Measurements from ENCODE around the gene CCND1. TPM values are rescaled to one million over a fixed set of nuclear protein-coding genes. Genes with fewer than 3 reads are reported as not detected.

Gene CCND1
- total RNA-seq, 1 experiment from 2014 or later: 803 TPM

GRCh38 chr11:69664901-69665300, 23.9 kb downstream of the CCND1 start:
- no peak for DNase-seq (ENCODE audit: low read depth)

DNA sequence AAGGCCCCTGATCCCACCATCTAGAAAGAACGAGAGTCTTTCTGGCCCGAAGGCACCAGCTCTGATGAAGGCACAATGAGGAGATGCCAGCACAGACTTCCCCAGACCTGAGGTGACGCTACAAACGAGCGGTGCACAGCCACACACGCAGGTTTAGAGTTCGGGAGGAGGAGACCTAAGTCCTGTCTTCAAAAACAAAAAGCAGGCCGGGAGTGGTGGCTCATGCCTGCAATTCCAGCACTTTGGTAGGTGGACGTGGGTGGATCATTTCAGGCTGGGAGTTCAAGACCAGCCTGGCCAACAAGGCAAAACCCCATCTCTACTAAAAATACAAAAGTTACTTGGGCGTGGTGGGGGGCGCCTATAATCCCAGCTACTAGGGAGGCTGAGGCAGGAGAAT, 24.7 kb downstream of the CCND1 start:
- DNase-seq (ENCODE audit: low read depth): no peak

GRCh38 chr11:69666261-69666660, 25.3 kb downstream of the CCND1 start:
- no peak for DNase-seq (ENCODE audit: low read depth)

GRCh38 chr11:69666752-69667536, 26.0 kb downstream of the CCND1 start:
- DNase-seq (ENCODE audit: low read depth): no peak

DNA sequence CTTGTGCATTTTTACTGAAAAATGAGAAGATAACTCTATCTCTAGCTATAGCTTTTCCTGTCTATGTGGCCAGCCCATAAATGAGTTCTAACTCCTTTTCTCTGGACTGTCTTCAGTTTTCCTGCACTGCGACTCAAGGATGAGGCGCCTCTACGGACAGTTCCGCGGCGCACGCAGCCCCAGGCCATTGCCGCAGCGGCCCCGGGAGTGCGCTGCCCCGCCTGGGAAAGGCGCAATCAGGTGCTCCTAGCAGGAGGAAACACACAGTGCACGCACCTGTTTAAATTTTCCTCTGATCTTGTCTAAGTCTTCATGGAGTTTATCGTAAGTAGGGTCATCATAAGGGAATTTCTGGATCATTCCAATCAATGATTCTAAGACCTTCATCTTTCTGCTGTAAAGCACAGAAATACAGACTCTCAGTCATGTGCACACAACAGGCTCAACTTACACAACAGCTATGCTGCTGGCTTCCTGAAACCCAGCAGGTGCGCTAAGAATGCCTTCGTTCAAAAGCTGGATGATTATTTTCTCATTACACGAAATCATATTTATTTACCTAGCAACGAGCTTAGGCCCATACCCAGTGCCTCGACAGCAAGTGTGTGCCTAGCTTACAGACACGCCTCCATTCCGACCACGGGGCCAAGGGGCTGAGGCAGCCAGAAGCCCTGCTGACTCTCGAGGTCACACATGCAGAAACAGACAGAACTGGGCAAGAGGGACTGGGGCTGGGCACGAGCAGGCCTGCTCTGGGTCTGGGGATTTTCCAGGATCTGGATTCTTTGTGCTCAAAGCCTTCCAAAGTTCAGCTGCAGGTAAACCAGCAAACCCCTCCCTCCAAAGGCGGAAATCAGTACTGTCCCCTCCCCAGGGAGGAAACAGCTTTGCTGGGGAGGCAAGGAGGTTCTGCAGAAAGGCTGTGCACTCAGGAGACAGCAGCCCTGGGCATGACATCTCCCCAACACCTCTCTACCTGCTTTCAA, 27.0 kb downstream of the CCND1 start:
- no peak for DNase-seq (ENCODE audit: low read depth)

DNA sequence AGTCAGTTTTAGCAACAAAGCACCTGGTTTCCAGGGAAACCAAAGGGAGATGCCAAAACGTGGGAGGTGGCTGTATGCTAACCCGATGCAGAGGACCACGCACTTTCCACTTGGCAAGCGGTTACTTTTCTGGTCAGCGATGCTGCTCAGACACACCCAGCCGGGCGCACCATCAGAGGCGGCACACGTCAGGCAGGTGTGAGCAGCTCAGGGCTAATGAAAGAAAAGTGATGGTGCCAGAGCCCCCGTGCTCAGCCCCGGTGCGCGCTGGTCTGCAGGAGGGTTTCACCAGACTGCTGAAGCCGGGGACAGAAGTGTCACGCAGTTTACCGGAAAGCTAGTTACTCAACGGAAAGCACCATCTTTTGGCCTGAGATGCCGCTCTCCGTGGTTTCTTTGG, 28.5 kb downstream of the CCND1 start:
- no peak for DNase-seq (ENCODE audit: low read depth)

- DNase-seq (ENCODE audit: low read depth): peak; percentile 80
Measured at GRCh38 chr11:69670158-69670845, 29.3 kb downstream of the CCND1 start.

DNA sequence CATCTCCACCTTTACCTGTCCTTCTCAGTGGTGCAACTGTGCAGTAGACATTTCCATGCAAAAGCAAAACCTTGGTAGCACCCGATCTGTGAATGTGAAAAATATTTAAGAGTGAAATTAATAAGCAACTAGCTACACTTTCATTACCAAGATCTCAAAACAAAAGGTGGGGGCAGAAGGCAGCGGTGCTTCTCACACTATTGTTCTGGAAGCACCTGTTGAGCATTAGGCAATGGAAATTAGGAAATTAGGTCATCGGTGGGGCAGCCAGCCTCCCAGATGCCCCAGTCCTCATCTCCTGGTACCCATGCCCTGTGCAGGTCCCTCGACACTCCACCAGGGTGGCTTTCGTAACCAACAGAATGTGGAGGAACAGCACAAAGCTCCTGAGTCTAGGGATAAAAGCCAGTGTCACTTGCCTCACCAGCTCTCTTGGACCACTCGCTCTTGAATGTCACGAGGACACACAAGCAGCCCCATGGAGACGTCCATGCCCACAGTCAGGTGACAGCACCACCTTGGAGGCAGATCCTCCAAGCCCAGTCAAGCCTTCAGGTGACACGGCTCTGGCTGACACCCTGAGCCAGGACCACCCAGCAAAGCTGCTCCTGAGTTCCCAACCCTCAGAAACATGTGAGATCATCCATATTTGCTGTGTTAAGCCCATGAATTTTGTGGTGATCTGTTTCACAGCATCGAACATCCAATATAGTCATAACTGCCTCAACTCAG, 30.9 kb downstream of the CCND1 start:
- DNase-seq (ENCODE audit: low read depth): no peak

GRCh38 chr11:69674267-69674885, 33.4 kb downstream of the CCND1 start:
- DNase-seq (ENCODE audit: low read depth): peak; percentile 44

DNA sequence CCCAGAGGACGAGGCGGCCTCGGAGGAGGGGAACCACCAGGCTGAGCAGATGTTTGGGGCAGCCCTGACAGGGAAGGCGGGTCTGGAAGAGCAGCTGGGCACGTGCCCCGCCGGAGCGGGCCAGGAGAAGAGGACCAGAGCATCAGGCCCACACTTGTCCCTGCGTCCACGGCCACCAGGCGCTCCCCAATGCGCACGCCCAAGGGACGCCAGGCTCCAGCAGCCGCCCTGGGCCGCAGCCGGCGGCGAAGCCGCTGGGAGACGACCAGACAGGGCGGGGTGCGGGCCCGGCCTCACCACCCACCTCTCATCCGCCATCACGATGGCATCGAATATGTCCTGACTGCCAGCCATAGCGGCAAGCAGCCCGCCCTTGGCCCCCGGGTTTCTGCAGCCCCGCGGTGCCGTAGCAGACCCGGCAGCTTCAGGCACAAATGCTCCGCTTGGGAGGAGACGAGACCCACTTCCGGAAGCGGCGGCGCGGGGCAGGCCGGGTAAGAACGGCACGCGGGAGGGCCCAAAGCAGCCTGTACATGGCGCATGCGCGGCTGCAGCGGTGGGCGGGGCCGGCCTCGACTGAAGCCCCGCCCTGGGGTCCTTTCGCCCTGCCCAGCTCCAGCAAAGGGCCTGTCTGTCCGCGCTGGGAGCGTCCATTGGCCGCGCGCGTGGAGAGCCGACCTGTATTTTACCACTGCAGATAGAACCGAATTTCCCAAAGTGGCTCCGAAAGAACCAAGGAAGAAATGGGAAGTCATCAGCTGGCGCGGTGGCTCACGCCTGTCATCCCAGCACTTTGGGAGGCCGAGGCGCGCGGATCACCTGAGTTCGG, 34.1 kb downstream of the CCND1 start, which contains the start of gene LTO1:
Gene LTO1 (minus strand): TSS at position 468 of the 829 bp plus-strand sequence. CDS start 114 bp downstream, at position 354.
- peak; percentile 97 for DNase-seq (ENCODE audit: low read depth)

DNA sequence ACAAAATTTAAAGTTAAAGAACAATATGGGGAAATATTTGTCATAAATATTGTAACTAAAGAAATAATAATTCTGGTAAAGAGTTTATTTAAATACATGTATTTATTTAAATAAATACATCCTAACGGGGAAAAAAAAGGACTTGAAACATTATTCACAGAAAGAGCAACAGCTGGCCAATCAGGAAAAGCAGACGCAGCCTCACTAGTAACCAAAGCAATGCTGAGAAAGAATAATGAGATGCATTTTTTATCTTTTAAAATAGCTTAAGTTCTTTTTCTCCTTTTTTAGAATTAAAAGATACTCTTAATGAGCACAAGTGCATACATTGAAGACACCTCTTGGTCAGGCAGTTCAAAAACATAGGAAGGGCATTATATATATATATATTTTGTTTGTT, 36.8 kb downstream of the CCND1 start:
- no peak for DNase-seq (ENCODE audit: low read depth)

GRCh38 chr11:69680688-69681087, 39.7 kb downstream of the CCND1 start:
- DNase-seq (ENCODE audit: low read depth): no peak

GRCh38 chr11:69682221-69682620, 41.3 kb downstream of the CCND1 start:
- peak; percentile 52 for DNase-seq (ENCODE audit: low read depth)

DNA sequence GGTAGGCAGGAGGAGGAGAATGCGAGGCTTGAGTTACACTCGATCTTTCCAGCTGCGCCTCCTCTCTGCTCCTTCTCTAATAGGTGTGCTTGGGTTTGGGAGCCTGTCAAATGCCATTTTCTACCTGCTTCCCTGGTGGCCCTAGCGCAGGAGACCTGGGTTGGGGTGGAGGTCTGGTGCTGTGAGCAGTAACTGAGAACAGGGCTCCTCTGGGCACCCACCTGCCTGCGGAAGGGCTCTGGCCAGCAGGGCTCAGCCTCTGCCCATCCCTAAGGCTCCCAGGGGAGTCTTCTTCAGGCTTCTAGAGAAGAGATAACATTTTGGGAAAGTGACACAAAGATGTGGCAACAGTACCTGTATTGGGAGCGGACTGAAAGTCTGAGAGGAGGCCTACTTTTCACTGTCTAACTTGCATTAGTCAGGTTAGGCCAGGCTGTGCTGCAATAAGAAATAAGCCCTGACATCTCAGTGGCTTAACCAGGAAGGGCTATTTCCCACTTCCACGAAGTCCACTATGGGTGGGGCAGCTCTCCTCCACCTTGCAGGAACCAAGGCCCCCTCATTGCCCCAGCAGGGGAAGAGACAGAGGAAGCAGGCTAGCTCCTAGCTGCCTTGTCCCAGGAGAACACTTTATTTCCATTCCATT, 41.8 kb downstream of the CCND1 start:
- DNase-seq (ENCODE audit: low read depth): no peak

DNA sequence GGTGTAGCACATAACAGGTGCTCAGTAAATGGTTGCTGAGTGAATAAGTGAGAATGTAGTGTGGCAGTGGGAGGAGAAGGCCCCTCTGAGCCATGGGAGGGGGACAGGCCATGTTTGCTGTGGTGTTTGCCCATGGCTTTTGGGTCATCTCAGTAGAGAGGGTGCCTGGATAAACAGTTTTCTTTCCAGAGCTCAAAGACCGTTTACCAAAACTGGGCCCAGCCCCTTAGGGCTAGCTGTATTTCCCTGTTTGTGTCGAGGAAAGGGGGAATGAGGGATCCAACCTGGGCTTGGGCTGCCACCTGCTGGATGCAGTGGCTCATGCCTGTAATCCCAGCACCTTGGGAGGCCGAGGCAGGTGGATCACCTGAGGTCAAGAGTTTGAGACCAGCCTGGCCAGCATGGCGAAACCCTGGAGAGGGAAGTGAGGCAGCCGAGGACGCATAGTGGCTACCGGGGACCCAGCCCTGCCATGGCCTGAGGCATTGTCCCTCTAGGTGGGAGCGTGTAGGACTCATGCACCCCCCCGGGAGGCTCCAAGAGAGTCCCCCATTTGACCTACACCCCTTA, 42.9 kb downstream of the CCND1 start:
- DNase-seq (ENCODE audit: low read depth): peak; percentile 35

- no peak for DNase-seq (ENCODE audit: low read depth)
Measured at GRCh38 chr11:69684651-69685050, 43.7 kb downstream of the CCND1 start.

- no peak for DNase-seq (ENCODE audit: low read depth)
Measured at GRCh38 chr11:69685348-69685747, 44.4 kb downstream of the CCND1 start.

GRCh38 chr11:69686452-69686851, 45.5 kb downstream of the CCND1 start:
- DNase-seq (ENCODE audit: low read depth): no peak

DNA sequence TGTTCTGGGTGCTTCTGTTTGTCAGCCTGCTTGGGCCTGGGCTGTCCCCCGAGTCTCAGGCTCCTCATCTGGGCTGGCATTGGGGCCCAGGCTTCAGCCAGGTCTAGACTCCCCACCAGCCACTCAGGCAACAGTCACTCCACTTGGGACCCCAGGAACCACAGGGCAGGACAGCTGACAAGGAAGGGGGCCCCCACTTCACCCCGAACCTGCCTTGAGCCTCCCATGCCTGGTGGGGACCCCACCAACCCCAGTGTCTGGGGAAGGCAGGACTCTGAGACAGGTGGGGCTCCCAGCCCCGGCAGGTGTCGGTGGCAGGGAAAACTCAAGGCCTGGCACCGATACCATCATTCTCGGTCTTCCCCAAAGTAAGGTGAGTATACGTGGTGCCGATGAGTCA, 45.9 kb downstream of the CCND1 start:
- DNase-seq (ENCODE audit: low read depth): no peak

Data from HT1080 (cell line).